H9 (cell line): ENCODE data around the gene ONECUT3. TPM values are rescaled to one million over a fixed set of nuclear protein-coding genes. Genes with fewer than 3 reads are reported as not detected.

Source experiments
- DNase-seq: peaks from one replicate; pipeline ENCODE4 v3.0.0-alpha.2; 2017
- H2AFZ ChIP-seq: one replicate; pipeline ENCODE4 v1.6.1; 2013; ENCODE audit warnings: mild to moderate bottlenecking, low read length, control low read depth, moderate library complexity
- H2AK5ac ChIP-seq: 2 replicates; pipeline ENCODE4 v1.6.1; 2013; ENCODE audit warnings: low read length, control low read depth, mixed read lengths; ENCODE audit not compliant: insufficient read length
- H2BK120ac ChIP-seq: one replicate; pipeline ENCODE4 v1.6.1; 2013; ENCODE audit warnings: low read depth, mild to moderate bottlenecking, low read length, control low read depth, inconsistent platforms; ENCODE audit not compliant: poor library complexity, severe bottlenecking
- H2BK12ac ChIP-seq: 2 replicates; pipeline ENCODE4 v1.6.1; 2013; ENCODE audit warnings: low read length, control low read depth, mixed read lengths, low read depth; ENCODE audit not compliant: insufficient read length
- H2BK15ac ChIP-seq: 2 replicates; pipeline ENCODE4 v1.6.1; 2013; ENCODE audit warnings: low read depth, low read length, control low read depth
- H2BK20ac ChIP-seq: one replicate; pipeline ENCODE4 v1.6.1; 2013; ENCODE audit warnings: low read depth, mild to moderate bottlenecking, low read length, control low read depth, inconsistent platforms; ENCODE audit not compliant: poor library complexity, severe bottlenecking
- H2BK5ac ChIP-seq: 2 replicates; pipeline ENCODE4 v1.6.1; 2013; ENCODE audit warnings: low read length, control low read depth, mixed read lengths; ENCODE audit not compliant: insufficient read length
- H3K14ac ChIP-seq: 2 replicates; pipeline ENCODE4 v1.6.1; 2013; ENCODE audit warnings: low read length, control low read depth; ENCODE audit not compliant: insufficient read depth
- H3K18ac ChIP-seq: 2 replicates; pipeline ENCODE4 v1.6.1; 2013; ENCODE audit warnings: low read depth, mild to moderate bottlenecking, mixed read lengths, low read length, control low read depth; ENCODE audit not compliant: insufficient read length
- H3K23ac ChIP-seq: 2 replicates; pipeline ENCODE4 v1.6.1; 2013; ENCODE audit warnings: low read length, control low read depth, mixed read lengths, low read depth; ENCODE audit not compliant: insufficient read length
- H3K23me2 ChIP-seq: 2 replicates; pipeline ENCODE4 v1.6.1; 2013; ENCODE audit warnings: low read depth, mild to moderate bottlenecking, mixed read lengths, low read length, control low read depth; ENCODE audit not compliant: insufficient read length, poor library complexity, severe bottlenecking
- H3K27ac ChIP-seq: 2 replicates; pipeline ENCODE4 v1.5.1; 2013; ENCODE audit warnings: low read length, control low read depth, mixed read lengths, low read depth; ENCODE audit not compliant: insufficient read length
- H3K27me3 ChIP-seq: 2 replicates; pipeline ENCODE4 v1.6.1; 2013; ENCODE audit warnings: low read length, control low read depth, inconsistent platforms; ENCODE audit not compliant: insufficient read depth
- H3K4ac ChIP-seq: 2 replicates; pipeline ENCODE4 v1.6.1; 2013; ENCODE audit warnings: low read depth, mild to moderate bottlenecking, control low read depth, inconsistent platforms, low read length, moderate library complexity
- H3K4me1 ChIP-seq: 2 replicates; pipeline ENCODE4 v1.6.1; 2013; ENCODE audit warnings: low read length, control low read depth, inconsistent platforms; ENCODE audit not compliant: insufficient read depth
- H3K4me2 ChIP-seq: 2 replicates; pipeline ENCODE4 v1.6.1; 2013; ENCODE audit warnings: low read length, control low read depth, mixed read lengths; ENCODE audit not compliant: insufficient read length, insufficient read depth
- H3K56ac ChIP-seq: 2 replicates; pipeline ENCODE4 v1.6.1; 2013; ENCODE audit warnings: low read depth, mild to moderate bottlenecking, mixed read lengths, low read length, control low read depth; ENCODE audit not compliant: insufficient read length
- H3K79me1 ChIP-seq: 2 replicates; pipeline ENCODE4 v1.6.1; 2013; ENCODE audit warnings: low read depth, mild to moderate bottlenecking, moderate library complexity, low read length, control low read depth, inconsistent platforms; ENCODE audit not compliant: insufficient read depth, poor library complexity, severe bottlenecking
- H3K79me2 ChIP-seq: 2 replicates; pipeline ENCODE4 v1.6.1; 2013; ENCODE audit warnings: low read length, control low read depth, inconsistent platforms; ENCODE audit not compliant: insufficient read depth
- H3K9ac ChIP-seq: 2 replicates; pipeline ENCODE4 v1.6.1; 2013; ENCODE audit warnings: low read length, control low read depth, mixed read lengths; ENCODE audit not compliant: insufficient read length; ENCODE audit errors: extremely low read depth
- H3K9me3 ChIP-seq: one replicate; pipeline ENCODE4 v1.6.1; 2013; ENCODE audit warnings: low read depth, low read length, inconsistent platforms; ENCODE audit not compliant: control insufficient read depth
- H3T11ph ChIP-seq: one replicate; pipeline ENCODE4 v1.6.1; 2013; ENCODE audit warnings: mild to moderate bottlenecking, low read length, control low read depth, inconsistent platforms
- H4K20me1 ChIP-seq: one replicate; pipeline ENCODE4 v1.6.1; 2013; ENCODE audit not compliant: control insufficient read depth, insufficient read length, insufficient read depth
- H4K5ac ChIP-seq: 2 replicates; pipeline ENCODE4 v1.6.1; 2013; ENCODE audit warnings: low read depth, mild to moderate bottlenecking, mixed read lengths, low read length, control low read depth; ENCODE audit not compliant: insufficient read length
- H4K8ac ChIP-seq: replicated peaks from 2 replicates; pipeline ENCODE4 v1.6.1; 2013; ENCODE audit warnings: low read length, control low read depth, mixed read lengths, low read depth; ENCODE audit not compliant: insufficient read length
- H4K91ac ChIP-seq: 2 replicates; pipeline ENCODE4 v1.6.1; 2013; ENCODE audit warnings: low read depth, mild to moderate bottlenecking, moderate library complexity, mixed read lengths, low read length, control low read depth; ENCODE audit not compliant: insufficient read length
- H3K27ac Mint-ChIP-seq, 3 experiments: 2 replicates in 2 of 3; 3 replicates in 1 of 3; pipeline ENCODE4 v1.8.0; 2020 to 2021; ENCODE audit warnings: mixed read lengths in 3 of 3, mild to moderate bottlenecking in 1 of 3, moderate library complexity in 1 of 3
- H3K27me3 Mint-ChIP-seq: 2 replicates; pipeline ENCODE4 v1.8.0; 2021; ENCODE audit warnings: low read depth, mild to moderate bottlenecking, moderate library complexity, mixed read lengths
- H3K36me3 Mint-ChIP-seq, 3 experiments: 2 replicates in 2 of 3; 3 replicates in 1 of 3; pipeline ENCODE4 v1.8.0; 2020 to 2021; ENCODE audit warnings: low read depth in 3 of 3, mixed read lengths in 3 of 3; ENCODE audit not compliant: insufficient read depth in 1 of 3
- H3K4me1 Mint-ChIP-seq, 2 experiments: 2 replicates each; pipeline ENCODE4 v1.8.0; 2020; ENCODE audit warnings: mixed read lengths in 2 of 2
- H3K4me3 Mint-ChIP-seq, 2 experiments: 2 replicates in 1 of 2; 3 replicates in 1 of 2; pipeline ENCODE4 v1.8.0; 2020 to 2021; ENCODE audit warnings: mild to moderate bottlenecking in 2 of 2, mixed read lengths in 2 of 2, moderate library complexity in 1 of 2
- H3K9me3 Mint-ChIP-seq, 2 experiments: 2 replicates in 1 of 2; 3 replicates in 1 of 2; pipeline ENCODE4 v1.8.0; 2020; ENCODE audit warnings: mild to moderate bottlenecking in 2 of 2, mixed read lengths in 2 of 2, moderate library complexity in 1 of 2
- CTCF ChIP-seq: fragments of 200-600 bp; sonication (generic); conservative IDR thresholded peaks from 3 replicates; pipeline ENCODE4 v1.8.0; 2021; ENCODE audit warnings: antibody characterized with exemption, mild to moderate bottlenecking
- WGBS: extraction: QIAGEN DNeasy Blood & Tissue Kit; methylation state at CpG from one replicate; pipeline ENCODE4 v1.1.7; 2013; ENCODE audit warnings: missing lambda C conversion rate, low lambda C conversion rate, mixed read lengths; ENCODE audit not compliant: insufficient read length; ENCODE audit errors: extremely low coverage; 5-methylcytosine and 5-hydroxymethylcytosine counted together
- total RNA-seq: library from RNA; stranded (reverse); gene quantifications from 2 replicates; pipeline ENCODE4 v1.2.1, GENCODE V29; 2021

The ONECUT3 gene
- total RNA-seq, 1 experiment from 2014 or later = 0.04 TPM

- Histone ChIP-seq H4K5ac (no peak overlapping the region), H3T11ph (no peak overlapping the region), H3K9ac (no peak overlapping the region), H3K79me2 (no peaks in the 10 kb centered on the region), H3K4me2 (no peak overlapping the region), H2BK20ac (no peak overlapping the region), H3K9me3 (no peaks in the 10 kb centered on the region), H2AK5ac (no peak overlapping the region), H3K23ac (no peak overlapping the region), H2BK5ac (no peak overlapping the region), H4K91ac (no peak overlapping the region), H2AFZ (no peak overlapping the region), H2BK12ac (no peak overlapping the region), H2BK120ac (no peak overlapping the region), H3K18ac (no peak overlapping the region), H3K79me1 (no peaks in the 10 kb centered on the region), H4K20me1 (no peaks in the 10 kb centered on the region), H4K8ac (no peak overlapping the region), H3K27ac (no peak overlapping the region), H3K4me1 (no peaks in the 10 kb centered on the region), H3K4ac (no peak overlapping the region), H3K56ac (no peak overlapping the region), H3K23me2 (no peaks in the 10 kb centered on the region), H3K27me3 (no peaks in the 10 kb centered on the region; the same call in 1 of the 2 replicates), H2BK15ac (no peak overlapping the region), H3K14ac (no peak overlapping the region)
- no peak for DNase-seq
- no peak overlapping the region for H3K4me3 Mint-ChIP-seq
- H3K27ac Mint-ChIP-seq = no peak overlapping the region
- peaks cover 68% of the 10 kb centered on the region for H3K27me3 Mint-ChIP-seq
- no CpG with 5 or more reads among the region's 13 CpGs for WGBS
- H3K36me3 Mint-ChIP-seq = no peaks in the 10 kb centered on the region
- H3K4me1 Mint-ChIP-seq = peaks cover 2 to 17% of the 10 kb centered on the region in 2 experiments; a peak in 3 of 4 replicates
- H3K9me3 Mint-ChIP-seq = peaks cover 2 to 9% of the 10 kb centered on the region in 2 experiments; a peak in 4 of 5 replicates
- TF ChIP-seq CTCF = no peak
Measured at GRCh38 chr19:1715540-1715939, 37.8 kb upstream of the ONECUT3 start.
